Tibial nerve (tissue), 4 donors: ENCODE data around the gene LSM12. TPM values are rescaled to one million over a fixed set of nuclear protein-coding genes. Genes with fewer than 3 reads are reported as not detected.

ENCODE experiments used
- DNase-seq, 2 donors: peaks; one replicate each; pipeline ENCODE4 v3.0.0-alpha.2; 2019; ENCODE audit warnings: low spot score in 2 of 2
- H3K27ac ChIP-seq, 4 donors: fragments of 200-600 bp; sonication (generic) in 3 of 4; one replicate each; pipeline ENCODE4 v1.5.1; 2017 to 2019; ENCODE audit warnings: mild to moderate bottlenecking in 1 of 4
- H3K27me3 ChIP-seq, 2 donors: fragments of 200-600 bp; sonication (generic) in 1 of 2; one replicate each; pipeline versions ENCODE4 v1.5.1 to v1.6.0; 2017 to 2019
- H3K36me3 ChIP-seq, 3 donors: fragments of 200-600 bp; sonication (generic); one replicate each; pipeline ENCODE4 v1.5.1; 2018 to 2019
- H3K4me1 ChIP-seq, 4 donors: fragments of 200-600 bp; sonication (generic) in 3 of 4; one replicate each; pipeline ENCODE4 v1.5.1; 2017 to 2019
- H3K4me3 ChIP-seq, 4 donors: fragments of 200-600 bp; sonication (generic) in 3 of 4; one replicate each; pipeline ENCODE4 v1.5.1; 2017 to 2019; ENCODE audit warnings: mild to moderate bottlenecking in 1 of 4, moderate library complexity in 1 of 4
- H3K9me3 ChIP-seq, 4 donors: fragments of 200-600 bp; sonication (generic) in 3 of 4; one replicate each; pipeline ENCODE4 v1.5.1; 2017 to 2019
- CTCF ChIP-seq, 5 experiments: fragments of 200-600 bp in 3 of 5; fragments of 450-650 bp in 2 of 5; sonication (generic) in 3 of 5; IDR thresholded peaks; one replicate each; pipeline ENCODE4 v1.5.1; 2016 to 2019; ENCODE audit warnings: antibody characterized with exemption in 5 of 5, mild to moderate bottlenecking in 3 of 5, moderate library complexity in 2 of 5
- EP300 ChIP-seq, 2 donors: sonication (generic); formaldehyde crosslinking; IDR thresholded peaks; one replicate each; pipeline ENCODE4 v1.6.1; 2017; ENCODE audit warnings: antibody characterized with exemption in 2 of 2, mild to moderate bottlenecking in 1 of 2
- POLR2A ChIP-seq, 2 donors: fragments of 450-650 bp; IDR thresholded peaks; one replicate each; pipeline ENCODE4 v1.6.1; 2017; ENCODE audit warnings: antibody characterized with exemption in 2 of 2, mild to moderate bottlenecking in 2 of 2, moderate library complexity in 2 of 2
- WGBS, 2 donors: methylation state at CpG; one replicate each; pipeline ENCODE4 v1.1.5; 2018; 5-methylcytosine and 5-hydroxymethylcytosine counted together
- total RNA-seq, 4 donors: library from RNA; depleted of rRNA; stranded (reverse); fragments of >200 nt; gene quantifications; one replicate each; pipeline ENCODE4 v1.1.0, GENCODE V29; 2016

Gene LSM12
- 10 to 100 TPM; 18.2 to 37.2 (median 23.9) TPM for total RNA-seq

- Histone ChIP-seq H3K4me1 (peaks cover 0 to 50% (median 18%) of the 10 kb centered on the region in 4 donors), H3K4me3 (peak within 1 kb of the TSS; percentile 54 to 98 (median 87)), H3K27ac (peak within 1 kb of the TSS; percentile 89 to 96 (median 94)), H3K36me3 (peaks cover 0 to 27% (median 0%) of the 10 kb centered on the region in 3 donors), H3K9me3 (no peaks in the 10 kb centered on the region), H3K27me3 (no peaks in the 10 kb centered on the region)
- DNase-seq, result peak; percentile 65 to 76
- 0 to 1% methylated on average over 53 to 64 of the region's 65 CpGs for WGBS, 2 donors
- TF ChIP-seq CTCF (IDR thresholded peaks at IDR 0.05), result peak in 1 of 5 experiments; percentile 14
- TF ChIP-seq EP300 (IDR thresholded peaks at IDR 0.05), result peak in 1 of 2 donors; percentile 59
- TF ChIP-seq POLR2A (IDR thresholded peaks at IDR 0.05), result peak; percentile 65 to 66
Observed at GRCh38 chr17:44066204-44066930, at the start of gene LSM12. Gene LSM12, minus strand, starts transcription at chr17:44066671. Its CDS starts 84 bp downstream, at chr17:44066587.

- H3K9me3 ChIP-seq, result no peaks in the 10 kb centered on the region
- peaks cover 0 to 46% (median 8%) of the 10 kb centered on the region in 3 donors for H3K36me3 ChIP-seq
- no peak for DNase-seq
- no peak overlapping the region for H3K4me3 ChIP-seq
- H3K27me3 ChIP-seq, result no peaks in the 10 kb centered on the region
- H3K27ac ChIP-seq, result peak overlapping the region in 1 of 4 donors; percentile 49
- TF ChIP-seq POLR2A (IDR thresholded peaks at IDR 0.05) (no peak), EP300 (IDR thresholded peaks at IDR 0.05) (no peak), CTCF (IDR thresholded peaks at IDR 0.05) (peak; percentile 35 to 72 (median 63))
- H3K4me1 ChIP-seq, result peaks cover under 1 to 99% (median 36%) of the 10 kb centered on the region in 4 donors
- WGBS, 2 donors, result 49 to 53% methylated on average over 11 of the region's 11 CpGs
Observed at GRCh38 chr17:44115585-44116415, 49.3 kb upstream of the LSM12 start.

GRCh38 chr17:44113868-44114840, 47.7 kb upstream of the LSM12 start:
- Histone ChIP-seq H3K27me3 (no peaks in the 10 kb centered on the region), H3K9me3 (no peaks in the 10 kb centered on the region), H3K4me3 (no peak overlapping the region), H3K36me3 (peaks cover 0 to 46% (median 8%) of the 10 kb centered on the region in 3 donors), H3K27ac (peak overlapping the region in 2 of 4 donors; percentile 50), H3K4me1 (peaks cover 2 to 99% (median 43%) of the 10 kb centered on the region in 4 donors)
- WGBS, 2 donors, result 76 to 83% methylated on average over 8 to 9 of the region's 9 CpGs
- no peak for TF ChIP-seq POLR2A (IDR thresholded peaks at IDR 0.05)
- no peak for TF ChIP-seq EP300 (IDR thresholded peaks at IDR 0.05)
- no peak for TF ChIP-seq CTCF (IDR thresholded peaks at IDR 0.05)
- DNase-seq, result no peak

GRCh38 chr17:44113382-44113781, 46.9 kb upstream of the LSM12 start:
- peaks cover 2 to 99% (median 47%) of the 10 kb centered on the region in 4 donors for H3K4me1 ChIP-seq
- no peaks in the 10 kb centered on the region for H3K27me3 ChIP-seq
- no peak overlapping the region for H3K4me3 ChIP-seq
- WGBS, 2 donors, result 61 to 74% methylated on average over 1 of the region's 1 CpG
- H3K27ac ChIP-seq, result peak overlapping the region in 2 of 4 donors; percentile 78 to 82
- H3K9me3 ChIP-seq, result no peaks in the 10 kb centered on the region
- TF ChIP-seq POLR2A (IDR thresholded peaks at IDR 0.05) (no peak), CTCF (IDR thresholded peaks at IDR 0.05) (no peak), EP300 (IDR thresholded peaks at IDR 0.05) (no peak)
- DNase-seq, result no peak
- peaks cover 0 to 46% (median 8%) of the 10 kb centered on the region in 3 donors for H3K36me3 ChIP-seq
